Measurements from ENCODE around the gene RAD51B.

RAD51B gene

GRCh38 chr14:68568907-68569897 is 749.6 kb downstream of the RAD51B start:
- no peak for TF ChIP-seq CTCF (IDR thresholded peaks at IDR 0.05)

- no peak for TF ChIP-seq CTCF (IDR thresholded peaks at IDR 0.05)
These were observed 750.4 kb downstream of the RAD51B start for GRCh38 chr14:68569970-68570409.

- no peak for TF ChIP-seq CTCF (IDR thresholded peaks at IDR 0.05)
These were observed 751.6 kb downstream of the RAD51B start for GRCh38 chr14:68571114-68571591.

GRCh38 chr14:68571928-68572525 is 752.4 kb downstream of the RAD51B start:
- no peak for TF ChIP-seq CTCF (IDR thresholded peaks at IDR 0.05)

- TF ChIP-seq CTCF (IDR thresholded peaks at IDR 0.05), result no peak
These were observed 753.5 kb downstream of the RAD51B start for GRCh38 chr14:68573126-68573525.

GRCh38 chr14:68573722-68574121 is 754.1 kb downstream of the RAD51B start:
- no peak for TF ChIP-seq CTCF (IDR thresholded peaks at IDR 0.05)

GRCh38 chr14:68574461-68574860 is 754.9 kb downstream of the RAD51B start:
- no peak for TF ChIP-seq CTCF (IDR thresholded peaks at IDR 0.05)
